Measurements from ENCODE around the gene ZC3H12C.

- TF ChIP-seq CTCF (conservative IDR thresholded peaks at IDR 0.05; ENCODE audit: low read length) (no peak), EZH2phosphoT487 (IDR thresholded peaks at IDR 0.05; ENCODE audit: borderline replicate concordance, low read depth, low read length) (no peak)
Measured at GRCh38 chr11:110106713-110107274, 13.6 kb downstream of the ZC3H12C start.
